Uterus (tissue), 2 donors: ENCODE measurements around the gene CCSER1.

ENCODE experiments used
- CTCF ChIP-seq, 4 experiments: fragments of 200-600 bp in 2 of 4; fragments of 450-650 bp in 2 of 4; sonication (generic) in 2 of 4; IDR thresholded peaks; one replicate each; pipeline ENCODE4 v1.5.1; 2016 to 2019; ENCODE audit warnings: antibody characterized with exemption in 4 of 4, mild to moderate bottlenecking in 2 of 4, moderate library complexity in 1 of 4
- POLR2A ChIP-seq, 2 donors: fragments of 450-650 bp; IDR thresholded peaks; one replicate each; pipeline ENCODE4 v1.6.1; 2016; ENCODE audit warnings: antibody characterized with exemption in 2 of 2, mild to moderate bottlenecking in 1 of 2, moderate library complexity in 1 of 2

DNA sequence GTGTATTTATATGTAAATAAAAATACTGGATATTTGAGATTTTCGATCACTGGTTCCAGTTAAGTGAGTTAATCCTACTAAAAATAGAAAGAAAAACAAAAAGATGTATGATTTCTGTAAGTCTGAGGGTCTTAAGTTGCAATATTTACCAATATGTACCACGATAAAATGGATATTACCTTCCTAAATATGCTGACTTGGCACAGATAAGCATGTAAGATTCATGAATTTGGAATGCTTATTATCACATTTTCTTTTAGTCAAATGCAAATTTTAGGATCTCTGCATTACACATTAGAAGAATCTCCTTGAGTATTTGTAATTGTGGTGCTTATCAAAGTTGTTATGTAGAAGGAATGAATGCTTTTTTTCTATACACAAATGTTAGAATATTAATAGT is 1158.3 kb downstream of the CCSER1 start:
- TF ChIP-seq CTCF (IDR thresholded peaks at IDR 0.05) (no peak), POLR2A (IDR thresholded peaks at IDR 0.05) (no peak)
